Activated T-helper 17 cell treated with anti-CD3 and anti-CD28 coated beads, Interleukin-2, amount 50 U/mL, for 72 hours (primary cell): ENCODE data around the gene ATRAID. TPM values are rescaled to one million over a fixed set of nuclear protein-coding genes. Genes with fewer than 3 reads are reported as not detected.
"Not testable (repeated sequence)": the region's sequence is repeated elsewhere in the genome, so short reads cannot be mapped to it uniquely, and the experiment has no call there.

Experiments used
- ATAC-seq: fragments of 150-1000 bp; cut with Tn5 transposase; replicated peaks from 2 replicates; pipeline ENCODE4 v1.10.0; 2021; ENCODE audit warnings: mild to moderate bottlenecking, moderate library complexity
- H3K27ac Mint-ChIP-seq: one replicate; pipeline ENCODE4 v1.8.0; 2022; ENCODE audit warnings: mixed read lengths
- H3K27me3 Mint-ChIP-seq: one replicate; pipeline ENCODE4 v1.8.0; 2022; ENCODE audit warnings: mixed read lengths
- H3K36me3 Mint-ChIP-seq: one replicate; pipeline ENCODE4 v1.8.0; 2022; ENCODE audit warnings: low read depth, mild to moderate bottlenecking, mixed read lengths
- H3K4me1 Mint-ChIP-seq: one replicate; pipeline ENCODE4 v1.8.0; 2022; ENCODE audit warnings: mixed read lengths
- H3K4me3 Mint-ChIP-seq: one replicate; pipeline ENCODE4 v1.8.0; 2022; ENCODE audit warnings: mild to moderate bottlenecking, mixed read lengths
- H3K9me3 Mint-ChIP-seq: one replicate; pipeline ENCODE4 v1.8.0; 2022; ENCODE audit warnings: mixed read lengths
- total RNA-seq, 2 donors: library from RNA; stranded (reverse); gene quantifications; one replicate each; pipeline ENCODE4 v1.2.3, GENCODE V29; 2022

The ATRAID gene
- 10 to 100 TPM; 45.9 to 59.2 TPM for total RNA-seq

- H3K36me3 Mint-ChIP-seq: peaks cover 61% of the 10 kb centered on the region
- peaks cover 28% of the 10 kb centered on the region for H3K4me1 Mint-ChIP-seq
- H3K4me3 Mint-ChIP-seq: peak within 1 kb of the TSS; percentile 98
- H3K27ac Mint-ChIP-seq: peak within 1 kb of the TSS; percentile 98
- ATAC-seq: peak; percentile 92
- H3K9me3 Mint-ChIP-seq: no peaks in the 10 kb centered on the region
- H3K27me3 Mint-ChIP-seq: no peaks in the 10 kb centered on the region
Observed at GRCh38 chr2:27211943-27212625, at the start of gene ATRAID, which contains the start of gene SLC5A6. Gene ATRAID (plus strand): TSS chr2:27212041. CDS start chr2:27212369, 328 bp downstream. Gene SLC5A6 (minus strand): TSS chr2:27212268. CDS start chr2:27207650, 4,618 bp downstream.

- no peak overlapping the region for H3K27ac Mint-ChIP-seq
- no peak for ATAC-seq
- no peaks in the 10 kb centered on the region for H3K36me3 Mint-ChIP-seq
- no peak overlapping the region for H3K4me3 Mint-ChIP-seq
- peaks cover 3% of the 10 kb centered on the region for H3K27me3 Mint-ChIP-seq
- H3K4me1 Mint-ChIP-seq: no peaks in the 10 kb centered on the region
- H3K9me3 Mint-ChIP-seq: no peaks in the 10 kb centered on the region
Observed at GRCh38 chr2:27162151-27163121, 49.4 kb upstream of the ATRAID start.

- Mint-ChIP-seq H3K27ac (no peak overlapping the region), H3K4me1 (no peaks in the 10 kb centered on the region), H3K36me3 (no peaks in the 10 kb centered on the region), H3K9me3 (no peaks in the 10 kb centered on the region), H3K4me3 (no peak overlapping the region), H3K27me3 (no peaks in the 10 kb centered on the region)
- no peak for ATAC-seq
Observed at GRCh38 chr2:27164960-27165763, 46.7 kb upstream of the ATRAID start.

GRCh38 chr2:27170581-27171337, 41.1 kb upstream of the ATRAID start:
- no peaks in the 10 kb centered on the region for H3K9me3 Mint-ChIP-seq
- H3K4me3 Mint-ChIP-seq: no peak overlapping the region
- no peak overlapping the region for H3K27ac Mint-ChIP-seq
- no peaks in the 10 kb centered on the region for H3K4me1 Mint-ChIP-seq
- H3K27me3 Mint-ChIP-seq: peaks cover 9% of the 10 kb centered on the region
- no peaks in the 10 kb centered on the region for H3K36me3 Mint-ChIP-seq
- ATAC-seq: no peak

GRCh38 chr2:27171351-27171848, 40.4 kb upstream of the ATRAID start:
- ATAC-seq: no peak
- H3K9me3 Mint-ChIP-seq: no peaks in the 10 kb centered on the region
- no peaks in the 10 kb centered on the region for H3K4me1 Mint-ChIP-seq
- H3K27ac Mint-ChIP-seq: no peak overlapping the region
- peaks cover 14% of the 10 kb centered on the region for H3K27me3 Mint-ChIP-seq
- H3K4me3 Mint-ChIP-seq: no peak overlapping the region
- no peaks in the 10 kb centered on the region for H3K36me3 Mint-ChIP-seq

- Mint-ChIP-seq H3K4me3 (no peak overlapping the region), H3K27me3 (peaks cover 21% of the 10 kb centered on the region), H3K9me3 (no peaks in the 10 kb centered on the region), H3K27ac (no peak overlapping the region), H3K36me3 (no peaks in the 10 kb centered on the region), H3K4me1 (no peaks in the 10 kb centered on the region)
- no peak for ATAC-seq
Observed at GRCh38 chr2:27174638-27175037, 37.2 kb upstream of the ATRAID start.

GRCh38 chr2:27175330-27175729, 36.5 kb upstream of the ATRAID start:
- H3K27me3 Mint-ChIP-seq: peaks cover 24% of the 10 kb centered on the region
- H3K9me3 Mint-ChIP-seq: no peaks in the 10 kb centered on the region

GRCh38 chr2:27175781-27176180, 36.1 kb upstream of the ATRAID start:
- not testable (repeated sequence) for H3K4me3 Mint-ChIP-seq, ATAC-seq, H3K36me3 Mint-ChIP-seq, H3K4me1 Mint-ChIP-seq, H3K9me3 Mint-ChIP-seq, H3K27ac Mint-ChIP-seq
- peaks cover 21% of the 10 kb centered on the region for H3K27me3 Mint-ChIP-seq

More at GRCh38 chr2:27175330-27175729, 36.5 kb upstream of the ATRAID start:
- H3K4me1 Mint-ChIP-seq: no peaks in the 10 kb centered on the region
- no peak overlapping the region for H3K4me3 Mint-ChIP-seq
- H3K27ac Mint-ChIP-seq: no peak overlapping the region
- no peak for ATAC-seq
- no peaks in the 10 kb centered on the region for H3K36me3 Mint-ChIP-seq

GRCh38 chr2:27177441-27178351, 34.1 kb upstream of the ATRAID start:
- no peak for ATAC-seq
- Mint-ChIP-seq H3K9me3 (no peaks in the 10 kb centered on the region), H3K27me3 (peaks cover 21% of the 10 kb centered on the region), H3K36me3 (no peaks in the 10 kb centered on the region), H3K27ac (no peak overlapping the region), H3K4me1 (no peaks in the 10 kb centered on the region), H3K4me3 (no peak overlapping the region)

- no peak overlapping the region for H3K27ac Mint-ChIP-seq
- no peak overlapping the region for H3K4me3 Mint-ChIP-seq
- H3K27me3 Mint-ChIP-seq: peaks cover 21% of the 10 kb centered on the region
- ATAC-seq: no peak
- no peaks in the 10 kb centered on the region for H3K9me3 Mint-ChIP-seq
- no peaks in the 10 kb centered on the region for H3K36me3 Mint-ChIP-seq
- H3K4me1 Mint-ChIP-seq: no peaks in the 10 kb centered on the region
Observed at GRCh38 chr2:27178469-27178868, 33.4 kb upstream of the ATRAID start.

- no peak for ATAC-seq
- no peaks in the 10 kb centered on the region for H3K9me3 Mint-ChIP-seq
- no peaks in the 10 kb centered on the region for H3K4me1 Mint-ChIP-seq
- H3K36me3 Mint-ChIP-seq: no peaks in the 10 kb centered on the region
- H3K27me3 Mint-ChIP-seq: peaks cover 28% of the 10 kb centered on the region
- no peak overlapping the region for H3K4me3 Mint-ChIP-seq
- no peak overlapping the region for H3K27ac Mint-ChIP-seq
Observed at GRCh38 chr2:27179344-27180000, 32.4 kb upstream of the ATRAID start.

- no peaks in the 10 kb centered on the region for H3K36me3 Mint-ChIP-seq
- H3K4me3 Mint-ChIP-seq: no peak overlapping the region
- H3K27ac Mint-ChIP-seq: no peak overlapping the region
- H3K4me1 Mint-ChIP-seq: no peaks in the 10 kb centered on the region
- no peaks in the 10 kb centered on the region for H3K9me3 Mint-ChIP-seq
- no peak for ATAC-seq
- H3K27me3 Mint-ChIP-seq: peaks cover 27% of the 10 kb centered on the region
Observed at GRCh38 chr2:27182346-27182745, 29.5 kb upstream of the ATRAID start.
